ENCODE measurements around the gene UAP1.
"Not testable (repeated sequence)": the region's sequence is repeated elsewhere in the genome, so short reads cannot be mapped to it uniquely, and the experiment has no call there.

UAP1 gene

GRCh38 chr1:162565460-162565859 is 3.9 kb downstream of the UAP1 start:
- DNase-seq, result no peak

- DNase-seq, result no peak
Measured at GRCh38 chr1:162566870-162567269, 5.3 kb downstream of the UAP1 start.

GRCh38 chr1:162568802-162569201 is 7.3 kb downstream of the UAP1 start:
- peak in 2 of 4 experiments; percentile 2 to 18 for DNase-seq

GRCh38 chr1:162570718-162571117 is 9.2 kb downstream of the UAP1 start:
- DNase-seq, result peak in 3 of 4 experiments; percentile 9 to 38 (median 18)

GRCh38 chr1:162571121-162571520 is 9.6 kb downstream of the UAP1 start:
- DNase-seq, result not testable (repeated sequence)

GRCh38 chr1:162571696-162572095 is 10.2 kb downstream of the UAP1 start:
- no peak for DNase-seq

GRCh38 chr1:162573136-162573535 is 11.6 kb downstream of the UAP1 start:
- no peak for DNase-seq

- no peak for DNase-seq
Measured at GRCh38 chr1:162578071-162578700, 16.7 kb downstream of the UAP1 start.

GRCh38 chr1:162578936-162579335 is 17.4 kb downstream of the UAP1 start:
- no peak for DNase-seq

- DNase-seq, result no peak
Measured at GRCh38 chr1:162580308-162580707, 18.8 kb downstream of the UAP1 start.

- DNase-seq, result not testable (repeated sequence)
Measured at GRCh38 chr1:162582901-162583300, 21.4 kb downstream of the UAP1 start.

- DNase-seq, result not testable (repeated sequence)
Measured at GRCh38 chr1:162585101-162585500, 23.6 kb downstream of the UAP1 start.

- DNase-seq, result no peak
Measured at GRCh38 chr1:162587347-162587746, 25.8 kb downstream of the UAP1 start.

GRCh38 chr1:162587761-162588260 is 26.3 kb downstream of the UAP1 start:
- DNase-seq, result no peak

GRCh38 chr1:162590101-162590500 is 28.6 kb downstream of the UAP1 start:
- DNase-seq, result no peak

GRCh38 chr1:162590686-162591085 is 29.2 kb downstream of the UAP1 start:
- no peak for DNase-seq

- no peak for DNase-seq
Measured at GRCh38 chr1:162596514-162597170, 35.1 kb downstream of the UAP1 start.

- DNase-seq, result no peak
Measured at GRCh38 chr1:162599451-162599850, 37.9 kb downstream of the UAP1 start.

GRCh38 chr1:162603117-162603516 is 41.6 kb downstream of the UAP1 start:
- not testable (repeated sequence) for DNase-seq

GRCh38 chr1:162605225-162605927 is 43.9 kb downstream of the UAP1 start:
- peak in 2 of 4 experiments; percentile 6 to 23 for DNase-seq

GRCh38 chr1:162609306-162609705 is 47.8 kb downstream of the UAP1 start:
- no peak for DNase-seq

- no peak for DNase-seq
Measured at GRCh38 chr1:162612606-162613400, 51.3 kb downstream of the UAP1 start.

GRCh38 chr1:162616848-162617247 is 55.3 kb downstream of the UAP1 start:
- DNase-seq, result no peak
